Activated naive CD4-positive, alpha-beta T cell treated with anti-CD3 and anti-CD28 coated beads, Interleukin-2, amount 10 ng/mL, durations not matched to agents 7 days and 5 days (primary cell): Measurements from ENCODE around the gene ZNF786.
"Not testable (repeated sequence)": the region's sequence is repeated elsewhere in the genome, so short reads cannot be mapped to it uniquely, and the experiment has no call there.

Source experiments
- CTCF ChIA-PET: fragments of 350-600 bp; sonication (Branson Sonifier 250); formaldehyde crosslinking; loops from one replicate; lab custom pipeline; 2021; ENCODE audit warnings: antibody characterized with exemption; lab: Charles Lee
- DNase-seq: peaks from one replicate; pipeline ENCODE4 v3.0.0-alpha.2; 2020
- H3K27ac Mint-ChIP-seq: one replicate; pipeline ENCODE4 v1.8.0; 2021; ENCODE audit warnings: mild to moderate bottlenecking, moderate library complexity, mixed read lengths
- H3K27me3 Mint-ChIP-seq: one replicate; pipeline ENCODE4 v1.8.0; 2021; ENCODE audit warnings: mild to moderate bottlenecking, mixed read lengths
- H3K36me3 Mint-ChIP-seq: one replicate; pipeline ENCODE4 v1.8.0; 2021; ENCODE audit warnings: mixed read lengths
- H3K4me1 Mint-ChIP-seq: one replicate; pipeline ENCODE4 v1.8.0; 2021; ENCODE audit warnings: mixed read lengths
- H3K4me3 Mint-ChIP-seq: one replicate; pipeline ENCODE4 v1.8.0; 2021; ENCODE audit warnings: mild to moderate bottlenecking, moderate library complexity, mixed read lengths
- H3K9me3 Mint-ChIP-seq: one replicate; pipeline ENCODE4 v1.8.0; 2021; ENCODE audit warnings: mixed read lengths

ZNF786 gene

GRCh38 chr7:149100821-149101220, 10.3 kb upstream of the ZNF786 start:
- H3K4me3 Mint-ChIP-seq: no peak overlapping the region

GRCh38 chr7:149099058-149099457, 8.5 kb upstream of the ZNF786 start:
- DNase-seq: no peak
- peaks cover 6% of the 10 kb centered on the region for H3K27me3 Mint-ChIP-seq
- H3K36me3 Mint-ChIP-seq: no peaks in the 10 kb centered on the region
- no peak overlapping the region for H3K4me3 Mint-ChIP-seq
- H3K9me3 Mint-ChIP-seq: no peaks in the 10 kb centered on the region
- no peak overlapping the region for H3K27ac Mint-ChIP-seq
- H3K4me1 Mint-ChIP-seq: no peaks in the 10 kb centered on the region
- CTCF ChIA-PET: interaction anchor here (1.2 kb wide), 1 partner anchor 34 kb away, joined by 3 read pairs; no protein-coding TSS in a partner anchor

More at GRCh38 chr7:149100821-149101220, 10.3 kb upstream of the ZNF786 start:
- DNase-seq: no peak
- Mint-ChIP-seq H3K36me3 (no peaks in the 10 kb centered on the region), H3K27ac (no peak overlapping the region), H3K4me1 (no peaks in the 10 kb centered on the region), H3K9me3 (no peaks in the 10 kb centered on the region), H3K27me3 (peaks cover 6% of the 10 kb centered on the region)
- CTCF ChIA-PET: no interaction called here

- no peaks in the 10 kb centered on the region for H3K4me1 Mint-ChIP-seq
- no peak overlapping the region for H3K4me3 Mint-ChIP-seq
- H3K27ac Mint-ChIP-seq: no peak overlapping the region
- H3K27me3 Mint-ChIP-seq: peaks cover 6% of the 10 kb centered on the region
- no peaks in the 10 kb centered on the region for H3K36me3 Mint-ChIP-seq
- DNase-seq: no peak
- CTCF ChIA-PET: interaction anchor here (1.8 kb wide), 1 partner anchor 92 kb away, joined by 6 read pairs; no protein-coding TSS in a partner anchor
- no peaks in the 10 kb centered on the region for H3K9me3 Mint-ChIP-seq
These were observed 6.6 kb upstream of the ZNF786 start for GRCh38 chr7:149097088-149097487.

- Mint-ChIP-seq H3K27me3 (peaks cover 6% of the 10 kb centered on the region), H3K4me3 (no peak overlapping the region)
These were observed 2.7 kb upstream of the ZNF786 start for GRCh38 chr7:149093228-149093627.

GRCh38 chr7:149092244-149092643, 1.7 kb upstream of the ZNF786 start:
- peak overlapping the region; percentile 42 for H3K27ac Mint-ChIP-seq
- peaks cover 20% of the 10 kb centered on the region for H3K4me1 Mint-ChIP-seq
- not testable (repeated sequence) for H3K36me3 Mint-ChIP-seq, H3K27me3 Mint-ChIP-seq, DNase-seq, H3K4me3 Mint-ChIP-seq, H3K9me3 Mint-ChIP-seq
- CTCF ChIA-PET: interaction anchor here (0.9 kb wide), 1 partner anchor 87 kb away, joined by 3 read pairs; no protein-coding TSS in a partner anchor

More at GRCh38 chr7:149093228-149093627, 2.7 kb upstream of the ZNF786 start:
- peaks cover 19% of the 10 kb centered on the region for H3K4me1 Mint-ChIP-seq
- CTCF ChIA-PET: interaction anchor here (0.8 to 0.9 kb wide), 2 partner anchors 88 kb away, joined by 3 read pairs; no protein-coding TSS in a partner anchor
- no peaks in the 10 kb centered on the region for H3K9me3 Mint-ChIP-seq
- H3K27ac Mint-ChIP-seq: no peak overlapping the region
- no peaks in the 10 kb centered on the region for H3K36me3 Mint-ChIP-seq
- no peak for DNase-seq

GRCh38 chr7:149087376-149087775, 3.1 kb downstream of the ZNF786 start:
- H3K4me1 Mint-ChIP-seq: peaks cover 20% of the 10 kb centered on the region
- H3K27ac Mint-ChIP-seq: no peak overlapping the region
- no peaks in the 10 kb centered on the region for H3K27me3 Mint-ChIP-seq
- peaks cover 19% of the 10 kb centered on the region for H3K9me3 Mint-ChIP-seq
- no peak overlapping the region for H3K4me3 Mint-ChIP-seq
- peaks cover 22% of the 10 kb centered on the region for H3K36me3 Mint-ChIP-seq
- CTCF ChIA-PET: interaction anchor here (2.3 kb wide), 1 partner anchor 22 kb away, joined by 9 read pairs; no protein-coding TSS in a partner anchor
- DNase-seq: no peak

GRCh38 chr7:149085866-149086265, 4.7 kb downstream of the ZNF786 start:
- no peak overlapping the region for H3K4me3 Mint-ChIP-seq
- H3K4me1 Mint-ChIP-seq: peaks cover 17% of the 10 kb centered on the region
- peaks cover 19% of the 10 kb centered on the region for H3K9me3 Mint-ChIP-seq
- CTCF ChIA-PET: interaction anchor here (0.7 kb wide), 1 partner anchor 103 kb away, joined by 3 read pairs; no protein-coding TSS in a partner anchor
- H3K27me3 Mint-ChIP-seq: no peaks in the 10 kb centered on the region
- peaks cover 22% of the 10 kb centered on the region for H3K36me3 Mint-ChIP-seq
- DNase-seq: no peak
- H3K27ac Mint-ChIP-seq: no peak overlapping the region

GRCh38 chr7:149084407-149084806, 6.1 kb downstream of the ZNF786 start:
- Mint-ChIP-seq H3K4me1 (peaks cover 6% of the 10 kb centered on the region), H3K4me3 (no peak overlapping the region), H3K27ac (no peak overlapping the region), H3K9me3 (peaks cover 19% of the 10 kb centered on the region), H3K27me3 (no peaks in the 10 kb centered on the region), H3K36me3 (peaks cover 26% of the 10 kb centered on the region)
- DNase-seq: no peak
- CTCF ChIA-PET: interaction anchor here (0.9 to 2.8 kb wide), 3 partner anchors 10 to 78 kb away, joined by 3 to 8 read pairs (median 3); no protein-coding TSS in a partner anchor

GRCh38 chr7:149081914-149082313, 8.6 kb downstream of the ZNF786 start:
- peaks cover 25% of the 10 kb centered on the region for H3K36me3 Mint-ChIP-seq
- CTCF ChIA-PET: no interaction called here
- no peaks in the 10 kb centered on the region for H3K27me3 Mint-ChIP-seq
- peaks cover 19% of the 10 kb centered on the region for H3K9me3 Mint-ChIP-seq
- H3K4me1 Mint-ChIP-seq: no peaks in the 10 kb centered on the region
- H3K4me3 Mint-ChIP-seq: no peak overlapping the region
- DNase-seq: no peak
- H3K27ac Mint-ChIP-seq: no peak overlapping the region

GRCh38 chr7:149077594-149077993, 12.9 kb downstream of the ZNF786 start:
- no peak for DNase-seq
- CTCF ChIA-PET: no interaction called here
- Mint-ChIP-seq H3K27ac (no peak overlapping the region), H3K4me1 (peaks cover 6% of the 10 kb centered on the region), H3K9me3 (no peaks in the 10 kb centered on the region), H3K27me3 (no peaks in the 10 kb centered on the region), H3K4me3 (no peak overlapping the region), H3K36me3 (peaks cover 22% of the 10 kb centered on the region)

GRCh38 chr7:149075286-149075685, 15.2 kb downstream of the ZNF786 start:
- Mint-ChIP-seq H3K36me3 (peaks cover 23% of the 10 kb centered on the region), H3K4me1 (peaks cover 6% of the 10 kb centered on the region), H3K27me3 (no peaks in the 10 kb centered on the region), H3K4me3 (no peak overlapping the region), H3K9me3 (no peaks in the 10 kb centered on the region), H3K27ac (no peak overlapping the region)
- no peak for DNase-seq
- CTCF ChIA-PET: interaction anchor here (0.9 to 1.5 kb wide), 2 partner anchors 10 to 70 kb away, joined by 5 to 7 read pairs; no protein-coding TSS in a partner anchor

- H3K9me3 Mint-ChIP-seq: no peaks in the 10 kb centered on the region
- CTCF ChIA-PET: interaction anchor here (0.6 to 1.5 kb wide), 2 partner anchors 9 to 10 kb away, joined by 3 to 7 read pairs; no protein-coding TSS in a partner anchor
- peaks cover 22% of the 10 kb centered on the region for H3K36me3 Mint-ChIP-seq
- H3K4me1 Mint-ChIP-seq: peaks cover 6% of the 10 kb centered on the region
- no peak overlapping the region for H3K27ac Mint-ChIP-seq
- H3K4me3 Mint-ChIP-seq: no peak overlapping the region
- DNase-seq: no peak
- H3K27me3 Mint-ChIP-seq: no peaks in the 10 kb centered on the region
These were observed 16.2 kb downstream of the ZNF786 start for GRCh38 chr7:149074116-149074885.

GRCh38 chr7:149072438-149072775, 18.1 kb downstream of the ZNF786 start:
- CTCF ChIA-PET: interaction anchor here (1.2 to 1.6 kb wide), 2 partner anchors 11 to 67 kb away, joined by 3 to 4 read pairs; no protein-coding TSS in a partner anchor

GRCh38 chr7:149071641-149072437, 18.7 kb downstream of the ZNF786 start:
- Mint-ChIP-seq H3K27me3 (no peaks in the 10 kb centered on the region), H3K27ac (no peak overlapping the region), H3K4me3 (no peak overlapping the region), H3K4me1 (peaks cover 11% of the 10 kb centered on the region), H3K36me3 (peaks cover 24% of the 10 kb centered on the region), H3K9me3 (no peaks in the 10 kb centered on the region)
- CTCF ChIA-PET: interaction anchor here (1.2 to 1.6 kb wide), 2 partner anchors 11 to 67 kb away, joined by 3 to 4 read pairs; no protein-coding TSS in a partner anchor
- peak; percentile 32 for DNase-seq

More at GRCh38 chr7:149072438-149072775, 18.1 kb downstream of the ZNF786 start:
- Mint-ChIP-seq H3K4me1 (peaks cover 11% of the 10 kb centered on the region), H3K36me3 (peaks cover 27% of the 10 kb centered on the region), H3K9me3 (no peaks in the 10 kb centered on the region), H3K27me3 (no peaks in the 10 kb centered on the region), H3K4me3 (no peak overlapping the region), H3K27ac (no peak overlapping the region)
- no peak for DNase-seq
